ENCODE results near the gene GFOD2.

DNA sequence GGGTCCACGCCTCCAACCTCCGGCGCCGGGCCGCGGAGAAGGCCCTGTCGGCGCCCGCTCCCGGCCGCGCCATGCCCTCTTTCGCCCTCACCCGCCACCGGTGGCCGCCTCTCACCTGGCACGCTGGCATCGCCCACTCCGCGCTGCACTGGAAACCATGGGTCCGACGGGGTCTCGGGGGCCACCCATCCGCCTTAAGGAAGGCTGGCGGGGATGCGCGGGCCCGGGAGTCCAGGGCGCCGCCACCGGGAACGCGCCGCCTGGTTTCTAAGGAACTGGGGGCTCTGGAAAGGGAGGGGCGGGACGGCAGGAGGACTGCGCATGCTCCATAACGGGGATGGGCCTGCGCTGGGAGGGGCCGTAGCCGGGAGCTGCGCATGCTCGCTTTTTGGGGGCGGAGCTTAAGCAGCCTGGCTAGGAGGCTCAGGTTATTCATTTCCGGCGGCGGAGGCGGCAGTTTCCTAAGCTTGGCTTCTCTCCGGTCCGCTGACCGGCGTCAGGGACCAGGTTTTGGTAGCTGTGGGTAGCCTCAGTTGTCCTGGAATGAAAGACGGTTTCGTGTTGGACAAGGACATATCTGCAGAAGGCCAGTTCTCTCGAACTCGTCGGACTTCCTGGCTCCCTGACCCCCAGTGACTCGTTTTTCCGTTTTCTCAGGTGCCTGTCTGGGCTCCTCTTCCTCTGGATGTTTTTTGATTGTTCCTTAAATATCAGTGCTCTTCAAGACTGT, at the start of gene GFOD2:
- peak; percentile 46 to 83 (median 81) for TF ChIP-seq POLR2A (IDR thresholded peaks at IDR 0.05)
- TF ChIP-seq, protein P1, sequence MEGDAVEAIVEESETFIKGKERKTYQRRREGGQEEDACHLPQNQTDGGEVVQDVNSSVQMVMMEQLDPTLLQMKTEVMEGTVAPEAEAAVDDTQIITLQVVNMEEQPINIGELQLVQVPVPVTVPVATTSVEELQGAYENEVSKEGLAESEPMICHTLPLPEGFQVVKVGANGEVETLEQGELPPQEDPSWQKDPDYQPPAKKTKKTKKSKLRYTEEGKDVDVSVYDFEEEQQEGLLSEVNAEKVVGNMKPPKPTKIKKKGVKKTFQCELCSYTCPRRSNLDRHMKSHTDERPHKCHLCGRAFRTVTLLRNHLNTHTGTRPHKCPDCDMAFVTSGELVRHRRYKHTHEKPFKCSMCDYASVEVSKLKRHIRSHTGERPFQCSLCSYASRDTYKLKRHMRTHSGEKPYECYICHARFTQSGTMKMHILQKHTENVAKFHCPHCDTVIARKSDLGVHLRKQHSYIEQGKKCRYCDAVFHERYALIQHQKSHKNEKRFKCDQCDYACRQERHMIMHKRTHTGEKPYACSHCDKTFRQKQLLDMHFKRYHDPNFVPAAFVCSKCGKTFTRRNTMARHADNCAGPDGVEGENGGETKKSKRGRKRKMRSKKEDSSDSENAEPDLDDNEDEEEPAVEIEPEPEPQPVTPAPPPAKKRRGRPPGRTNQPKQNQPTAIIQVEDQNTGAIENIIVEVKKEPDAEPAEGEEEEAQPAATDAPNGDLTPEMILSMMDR (IDR thresholded peaks at IDR 0.05): peak in 4 of 7 experiments; percentile 16 to 27 (median 17)

All from body of pancreas (tissue), 4 donors.